MCF 10A (cell line): ENCODE results near the gene ATP5F1D. TPM values are rescaled to one million over a fixed set of nuclear protein-coding genes. Genes with fewer than 3 reads are reported as not detected.

Source experiments
- BruUV-seq: library from RNA; stranded (reverse); fragments of 400-500 nt; replicated peaks from 2 replicates; lab custom pipeline; 2021; lab: Mats Ljungman, UMichigan
- CTCF ChIA-PET: fragments of 300-600 bp; sonication (Branson Sonifier 250); formaldehyde crosslinking; extraction: SDS; loops from one replicate; lab custom pipeline; 2021; ENCODE audit warnings: antibody characterized with exemption, inconsistent platforms; lab: Yijun Ruan, JAX
- POLR2A ChIA-PET: fragments of 300-600, 350-650 bp; sonication (Branson Sonifier 250); formaldehyde crosslinking; extraction: SDS; loops from one replicate; lab custom pipeline; 2020; ENCODE audit warnings: antibody characterized with exemption, inconsistent platforms; lab: Yijun Ruan, JAX
- DNase-seq: peaks from one replicate; pipeline ENCODE4 v3.0.0-alpha.2; 2018; ENCODE audit not compliant: unreplicated experiment
- H3K27ac Mint-ChIP-seq: one replicate; pipeline ENCODE4 v1.8.0; 2022; ENCODE audit warnings: mild to moderate bottlenecking, low read depth, mixed read lengths; ENCODE audit not compliant: unreplicated experiment
- H3K27me3 Mint-ChIP-seq: one replicate; pipeline ENCODE4 v1.8.0; 2022; ENCODE audit warnings: mixed read lengths; ENCODE audit not compliant: insufficient read depth, unreplicated experiment
- H3K36me3 Mint-ChIP-seq: one replicate; pipeline ENCODE4 v1.8.0; 2022; ENCODE audit warnings: mild to moderate bottlenecking, moderate library complexity, mixed read lengths; ENCODE audit not compliant: insufficient read depth, unreplicated experiment
- H3K4me1 Mint-ChIP-seq: one replicate; pipeline ENCODE4 v1.8.0; 2022; ENCODE audit warnings: mixed read lengths; ENCODE audit not compliant: insufficient read depth, unreplicated experiment
- H3K4me3 Mint-ChIP-seq: one replicate; pipeline ENCODE4 v1.8.0; 2022; ENCODE audit warnings: mild to moderate bottlenecking, moderate library complexity, mixed read lengths; ENCODE audit not compliant: unreplicated experiment
- H3K9me3 Mint-ChIP-seq: one replicate; pipeline ENCODE4 v1.8.0; 2022; ENCODE audit warnings: mixed read lengths; ENCODE audit not compliant: unreplicated experiment
- CTCF ChIP-seq: fragments of 200-600 bp; IDR thresholded peaks from one replicate; pipeline ENCODE4 v1.8.0; 2022; ENCODE audit warnings: antibody characterized with exemption, mild to moderate bottlenecking; ENCODE audit not compliant: unreplicated experiment
- intact Hi-C: fragments of 100-400 bp; cut with micrococcal nuclease; formaldehyde crosslinking; loops from 2 replicates; pipeline ENCODE4 v1.14.1; 2022
- total RNA-seq: library from RNA; stranded (reverse); gene quantifications from 2 replicates; pipeline ENCODE4 v1.2.3, GENCODE V29; 2022

ATP5F1D gene
- total RNA-seq, 1 experiment from 2014 or later, result 258 TPM

- no peak for TF ChIP-seq CTCF
- no peaks in the 10 kb centered on the region for H3K36me3 Mint-ChIP-seq
- ChIA-PET POLR2A (no interaction called here), CTCF (interaction anchor here (0.7 kb wide), 1 partner anchor 15 kb away, joined by 3 read pairs; no protein-coding TSS in a partner anchor)
- intact Hi-C loops, result no loop called here
- H3K27me3 Mint-ChIP-seq, result peaks cover 11% of the 10 kb centered on the region
- DNase-seq, result no peak
- BruUV-seq, result no TSS peak
- H3K4me1 Mint-ChIP-seq, result peaks cover 5% of the 10 kb centered on the region
- H3K27ac Mint-ChIP-seq, result no peak overlapping the region
- H3K4me3 Mint-ChIP-seq, result no peak overlapping the region
- no peaks in the 10 kb centered on the region for H3K9me3 Mint-ChIP-seq
Measured at GRCh38 chr19:1293782-1294604, 52.4 kb downstream of the ATP5F1D start.

Other genes with a start within 250 kb of the ATP5F1D start
- not detected in 2 replicates for gene GRIN3B, start 241.3 kb upstream of the ATP5F1D start, total RNA-seq
- 130 and 146 TPM in 2 replicates for gene TMEM259, start 220.6 kb upstream of the ATP5F1D start, total RNA-seq
- gene RNU6-2, start 220.2 kb upstream of the ATP5F1D start, total RNA-seq, result not detected in 2 replicates
- 112 and 166 TPM in 2 replicates for gene CNN2, start 215.1 kb upstream of the ATP5F1D start, total RNA-seq
- gene ABCA7, start 201.6 kb upstream of the ATP5F1D start, total RNA-seq, result 10.3 and 18.2 TPM in 2 replicates
- 11.9 and 15.3 TPM in 2 replicates for gene ARHGAP45, start 174.6 kb upstream of the ATP5F1D start, total RNA-seq
- 184 and 201 TPM in 2 replicates for gene POLR2E, start 146.4 kb upstream of the ATP5F1D start, total RNA-seq
- gene GPX4, start 137.8 kb upstream of the ATP5F1D start, total RNA-seq, result 179 and 191 TPM in 2 replicates
- gene SBNO2, start 67.5 kb upstream of the ATP5F1D start, total RNA-seq, result 99.6 and 123 TPM in 2 replicates
- gene STK11, start 36.0 kb upstream of the ATP5F1D start, total RNA-seq, result 63.1 and 65.6 TPM in 2 replicates
- gene CBARP, start 3.7 kb upstream of the ATP5F1D start, total RNA-seq, result 7.0 and 8.2 TPM in 2 replicates
- gene MIDN, start 6.8 kb downstream of the ATP5F1D start, total RNA-seq, result 73.6 and 96.9 TPM in 2 replicates
- 316 and 362 TPM in 2 replicates for gene CIRBP, start 27.6 kb downstream of the ATP5F1D start, total RNA-seq
- gene FAM174C, start 33.8 kb downstream of the ATP5F1D start, total RNA-seq, result 71.0 and 85.2 TPM in 2 replicates
- gene EFNA2, start 44.1 kb downstream of the ATP5F1D start, total RNA-seq, result not detected in 2 replicates
- gene NDUFS7, start 142.2 kb downstream of the ATP5F1D start, total RNA-seq, result 135 and 137 TPM in 2 replicates
- gene GAMT, start 159.8 kb downstream of the ATP5F1D start, total RNA-seq, result 3.2 and 7.0 TPM in 2 replicates
- gene DAZAP1, start 165.8 kb downstream of the ATP5F1D start, total RNA-seq, result 219 and 246 TPM in 2 replicates
- 1,168 and 1,243 TPM in 2 replicates for gene RPS15, start 196.6 kb downstream of the ATP5F1D start, total RNA-seq
- gene APC2, start 208.4 kb downstream of the ATP5F1D start, total RNA-seq, result 0.15 and 0.23 TPM in 2 replicates
- gene C19orf25, start 237.5 kb downstream of the ATP5F1D start, total RNA-seq, result 36.3 and 40.5 TPM in 2 replicates
- 3.4 and 3.7 TPM in 2 replicates for gene PCSK4, start 248.6 kb downstream of the ATP5F1D start, total RNA-seq
- gene REEP6, start 249.4 kb downstream of the ATP5F1D start, total RNA-seq, result 3.8 TPM in 2 replicates